PC-9 (cell line): ENCODE measurements around the gene PRR7.
A peak's percentile ranks its signal among the peaks of the same experiment; 100 is the strongest.

Source experiments
- CTCF ChIP-seq: fragments of 200-600 bp; sonication (generic); conservative IDR thresholded peaks from 2 replicates; pipeline ENCODE4 v1.6.1; 2017; ENCODE audit warnings: mixed run types, antibody characterized with exemption, mild to moderate bottlenecking, moderate library complexity
- EZH2 ChIP-seq: fragments of 200-600 bp; sonication (generic); IDR thresholded peaks from 2 replicates; pipeline ENCODE4 v1.8.0; 2017; ENCODE audit warnings: antibody characterized with exemption, low read depth

GRCh38 chr5:177403792-177404640 is 42.6 kb upstream of the PRR7 start:
- TF ChIP-seq CTCF (peak; percentile 73), EZH2 (no peak)
